GM20000 (cell line): Measurements from ENCODE around the gene YAF2.

Source experiments
- DNase-seq: peaks from one replicate; pipeline ENCODE4 v3.0.0; 2012; ENCODE audit warnings: low spot score
- TF ChIP-seq, protein P1 (sequence below): IDR thresholded peaks from 2 replicates; pipeline ENCODE4 v1.5.1; 2012; ENCODE audit warnings: mild to moderate bottlenecking, control low read depth; ENCODE audit errors: extremely low read depth, missing control alignments

The YAF2 gene

GRCh38 chr12:42267413-42268190 is 29.6 kb upstream of the YAF2 start:
- TF ChIP-seq, protein P1, sequence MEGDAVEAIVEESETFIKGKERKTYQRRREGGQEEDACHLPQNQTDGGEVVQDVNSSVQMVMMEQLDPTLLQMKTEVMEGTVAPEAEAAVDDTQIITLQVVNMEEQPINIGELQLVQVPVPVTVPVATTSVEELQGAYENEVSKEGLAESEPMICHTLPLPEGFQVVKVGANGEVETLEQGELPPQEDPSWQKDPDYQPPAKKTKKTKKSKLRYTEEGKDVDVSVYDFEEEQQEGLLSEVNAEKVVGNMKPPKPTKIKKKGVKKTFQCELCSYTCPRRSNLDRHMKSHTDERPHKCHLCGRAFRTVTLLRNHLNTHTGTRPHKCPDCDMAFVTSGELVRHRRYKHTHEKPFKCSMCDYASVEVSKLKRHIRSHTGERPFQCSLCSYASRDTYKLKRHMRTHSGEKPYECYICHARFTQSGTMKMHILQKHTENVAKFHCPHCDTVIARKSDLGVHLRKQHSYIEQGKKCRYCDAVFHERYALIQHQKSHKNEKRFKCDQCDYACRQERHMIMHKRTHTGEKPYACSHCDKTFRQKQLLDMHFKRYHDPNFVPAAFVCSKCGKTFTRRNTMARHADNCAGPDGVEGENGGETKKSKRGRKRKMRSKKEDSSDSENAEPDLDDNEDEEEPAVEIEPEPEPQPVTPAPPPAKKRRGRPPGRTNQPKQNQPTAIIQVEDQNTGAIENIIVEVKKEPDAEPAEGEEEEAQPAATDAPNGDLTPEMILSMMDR: no peak

DNA sequence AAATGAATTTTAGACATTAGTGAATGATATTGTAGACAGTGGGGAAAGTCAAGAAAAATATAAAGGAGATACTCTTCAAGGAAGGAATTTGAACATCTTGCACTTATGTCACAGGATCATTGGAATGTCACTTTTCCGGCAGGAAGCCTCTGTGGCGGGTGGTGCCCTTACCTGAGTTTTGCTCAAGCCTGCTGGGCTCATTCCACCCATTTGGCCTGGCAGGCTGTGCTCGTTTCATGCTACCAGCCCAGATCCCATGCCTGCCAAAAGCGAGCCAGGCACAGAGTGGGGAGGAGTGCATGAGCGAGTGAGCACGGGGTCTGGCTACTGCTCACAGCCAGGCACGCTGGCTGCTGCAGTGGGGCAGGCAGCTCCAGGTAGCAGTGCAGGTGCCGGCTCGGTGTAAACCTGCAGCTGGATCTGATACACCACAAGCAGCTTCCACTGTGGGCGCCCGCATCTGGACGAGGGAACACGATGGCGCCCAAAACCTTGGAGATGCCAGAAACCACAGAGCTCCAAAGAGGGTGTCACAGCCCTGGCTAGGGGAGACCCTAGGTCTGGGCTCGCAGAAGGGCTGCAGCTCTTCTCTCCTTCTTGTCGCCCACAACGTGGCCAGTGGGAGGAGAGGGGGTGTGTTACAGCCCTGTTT is 28.7 kb upstream of the YAF2 start:
- no peak for DNase-seq
- TF ChIP-seq, protein P1: no peak

More at GRCh38 chr12:42267413-42268190, 29.6 kb upstream of the YAF2 start:
- no peak for DNase-seq

GRCh38 chr12:42262271-42262670 is 24.2 kb upstream of the YAF2 start:
- no peak for DNase-seq
- TF ChIP-seq, protein P1: no peak

- TF ChIP-seq, protein P1: no peak
- no peak for DNase-seq
These were observed 23.7 kb upstream of the YAF2 start for GRCh38 chr12:42261708-42262107.

DNA sequence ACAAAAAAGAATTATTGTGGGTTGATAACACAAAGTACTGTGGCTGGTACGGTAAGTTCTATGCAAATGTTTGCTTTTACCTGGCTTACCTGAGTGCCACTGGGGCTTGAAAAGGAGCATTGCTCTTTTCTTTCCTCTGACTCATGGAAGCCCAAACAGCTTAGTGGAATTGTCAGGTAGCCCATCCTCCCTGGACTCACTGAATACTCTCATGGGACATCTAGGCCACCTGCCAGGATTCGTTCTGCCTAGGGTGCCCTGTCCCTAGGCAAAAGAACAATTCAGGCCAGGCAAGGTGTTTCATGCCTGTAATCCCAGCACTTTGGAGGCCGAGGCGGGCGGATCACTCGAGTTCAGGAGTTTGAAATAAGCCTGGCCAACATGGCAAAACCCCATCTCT is 22.5 kb upstream of the YAF2 start:
- DNase-seq: no peak
- TF ChIP-seq, protein P1: no peak

- no peak for DNase-seq
- TF ChIP-seq, protein P1: no peak
These were observed 21.7 kb upstream of the YAF2 start for GRCh38 chr12:42259699-42260098.

GRCh38 chr12:42255866-42256261 is 17.8 kb upstream of the YAF2 start:
- TF ChIP-seq, protein P1: no peak
- DNase-seq: no peak
